WI38 (cell line): Measurements from ENCODE around the gene RMDN3.

Experiments
- H3K4me3 ChIP-seq: 2 replicates; pipeline ENCODE4 v1.5.1; 2011; ENCODE audit warnings: low read depth, mild to moderate bottlenecking, control low read depth, low read length
- CTCF ChIP-seq: IDR thresholded peaks from 2 replicates; pipeline ENCODE4 v1.5.1; 2012; ENCODE audit warnings: low read depth, mild to moderate bottlenecking, control low read depth, low read length

Gene RMDN3

GRCh38 chr15:40747685-40748631, 7.1 kb downstream of the RMDN3 start:
- TF ChIP-seq CTCF, result no peak
- H3K4me3 ChIP-seq, result no peak overlapping the region

- no peak overlapping the region for H3K4me3 ChIP-seq
- no peak for TF ChIP-seq CTCF
These were observed 8.1 kb downstream of the RMDN3 start for GRCh38 chr15:40746916-40747418.

- no peak for TF ChIP-seq CTCF
- no peak overlapping the region for H3K4me3 ChIP-seq
These were observed 10.3 kb downstream of the RMDN3 start for GRCh38 chr15:40744815-40745152.

GRCh38 chr15:40743921-40744814, 10.9 kb downstream of the RMDN3 start:
- no peak for TF ChIP-seq CTCF
- no peak overlapping the region for H3K4me3 ChIP-seq

- H3K4me3 ChIP-seq, result no peak overlapping the region
- no peak for TF ChIP-seq CTCF
These were observed 11.6 kb downstream of the RMDN3 start for GRCh38 chr15:40743485-40743901.

- TF ChIP-seq CTCF, result no peak
- H3K4me3 ChIP-seq, result no peak overlapping the region
These were observed 15.2 kb downstream of the RMDN3 start for GRCh38 chr15:40739854-40740253.
